DND-41 (cell line): Measurements from ENCODE around the gene ADGRF1.

ENCODE experiments used
- EZH2 ChIP-seq: IDR thresholded peaks from 3 replicates; pipeline ENCODE4 v1.6.1; 2012; ENCODE audit warnings: borderline replicate concordance, low read depth, mild to moderate bottlenecking, moderate library complexity, low read length, inconsistent platforms; ENCODE audit not compliant: severe bottlenecking
- TF ChIP-seq, protein P1 (sequence below): IDR thresholded peaks from 2 replicates; pipeline ENCODE4 v1.5.1; 2012; ENCODE audit warnings: borderline replicate concordance, low read length, moderate library complexity, mild to moderate bottlenecking; ENCODE audit not compliant: poor library complexity, severe bottlenecking; ENCODE audit errors: extremely low read depth

DNA sequence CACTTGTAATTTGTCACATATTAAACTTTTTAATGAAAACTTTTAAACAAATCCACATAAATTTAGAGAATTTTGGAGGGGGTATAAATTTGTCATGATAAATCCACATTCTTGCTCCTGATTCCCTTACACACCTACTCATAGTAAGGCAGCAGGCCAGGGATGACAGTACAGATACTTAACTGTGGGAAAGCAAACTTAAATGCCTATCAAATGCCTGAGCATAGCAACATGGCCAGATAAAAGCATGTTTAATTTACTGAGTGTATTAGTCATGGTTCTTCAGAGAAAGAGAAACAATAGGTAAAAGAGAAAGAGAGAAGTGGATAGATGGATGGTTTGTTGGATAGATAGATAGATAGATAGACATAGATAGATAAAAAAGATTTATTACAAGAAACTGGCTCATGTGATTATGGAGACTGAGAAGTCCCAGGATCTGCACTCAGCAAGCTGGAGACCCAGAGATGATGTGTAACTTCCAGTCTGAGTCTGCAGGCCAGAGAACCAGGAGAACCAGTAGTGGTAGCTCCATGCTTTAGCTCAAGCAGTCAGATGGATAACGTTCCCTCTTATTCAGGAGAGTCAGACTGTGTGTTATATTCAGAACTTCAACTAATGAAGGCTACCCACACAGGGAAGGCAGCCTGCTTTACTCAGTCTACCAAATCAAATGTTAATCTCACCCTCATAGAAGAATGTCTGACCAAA is 15.9 kb upstream of the ADGRF1 start:
- no peak for TF ChIP-seq EZH2
- TF ChIP-seq, protein P1, sequence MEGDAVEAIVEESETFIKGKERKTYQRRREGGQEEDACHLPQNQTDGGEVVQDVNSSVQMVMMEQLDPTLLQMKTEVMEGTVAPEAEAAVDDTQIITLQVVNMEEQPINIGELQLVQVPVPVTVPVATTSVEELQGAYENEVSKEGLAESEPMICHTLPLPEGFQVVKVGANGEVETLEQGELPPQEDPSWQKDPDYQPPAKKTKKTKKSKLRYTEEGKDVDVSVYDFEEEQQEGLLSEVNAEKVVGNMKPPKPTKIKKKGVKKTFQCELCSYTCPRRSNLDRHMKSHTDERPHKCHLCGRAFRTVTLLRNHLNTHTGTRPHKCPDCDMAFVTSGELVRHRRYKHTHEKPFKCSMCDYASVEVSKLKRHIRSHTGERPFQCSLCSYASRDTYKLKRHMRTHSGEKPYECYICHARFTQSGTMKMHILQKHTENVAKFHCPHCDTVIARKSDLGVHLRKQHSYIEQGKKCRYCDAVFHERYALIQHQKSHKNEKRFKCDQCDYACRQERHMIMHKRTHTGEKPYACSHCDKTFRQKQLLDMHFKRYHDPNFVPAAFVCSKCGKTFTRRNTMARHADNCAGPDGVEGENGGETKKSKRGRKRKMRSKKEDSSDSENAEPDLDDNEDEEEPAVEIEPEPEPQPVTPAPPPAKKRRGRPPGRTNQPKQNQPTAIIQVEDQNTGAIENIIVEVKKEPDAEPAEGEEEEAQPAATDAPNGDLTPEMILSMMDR = no peak
